A673 (cell line): ENCODE data around the gene SARNP. TPM values are rescaled to one million over a fixed set of nuclear protein-coding genes. Genes with fewer than 3 reads are reported as not detected.

Source experiments
- BruUV-seq: library from RNA; stranded (reverse); fragments of 400-500 nt; replicated peaks from 2 replicates; lab custom pipeline; 2021; lab: Mats Ljungman, UMichigan
- CTCF ChIA-PET: fragments of 300-600 bp; sonication (Branson Sonifier 250); formaldehyde crosslinking; loops from one replicate; lab custom pipeline; 2022; ENCODE audit warnings: antibody characterized with exemption; lab: Charles Lee
- POLR2A ChIA-PET: fragments of 300-600 bp; sonication (Branson Sonifier 250); formaldehyde crosslinking; loops from one replicate; lab custom pipeline; 2022; ENCODE audit warnings: antibody characterized with exemption; ENCODE audit not compliant: low non-redundant PET; lab: Charles Lee
- DNase-seq: peaks from one replicate; pipeline ENCODE4 v3.0.0-alpha.2; 2015; ENCODE audit warnings: low spot score
- H3K27ac ChIP-seq: fragments of 200-600 bp; sonication (generic); 2 replicates; pipeline ENCODE4 v1.5.1; 2016; ENCODE audit warnings: mixed run types, low read depth, mild to moderate bottlenecking, mixed read lengths, antibody characterized with exemption, low read length; ENCODE audit not compliant: poor library complexity, severe bottlenecking
- H3K27me3 ChIP-seq: fragments of 200-600 bp; sonication (generic); replicated peaks from 2 replicates; pipeline ENCODE4 v1.6.1; 2017; ENCODE audit warnings: mixed run types, low read depth, mild to moderate bottlenecking, mixed read lengths, antibody characterized with exemption, low read length; ENCODE audit not compliant: insufficient read depth, poor library complexity
- H3K36me3 ChIP-seq: fragments of 200-600 bp; sonication (generic); 2 replicates; pipeline ENCODE4 v1.6.1; 2016; ENCODE audit warnings: mixed run types, mild to moderate bottlenecking, mixed read lengths, antibody characterized with exemption, low read length; ENCODE audit not compliant: insufficient read depth, poor library complexity, severe bottlenecking
- H3K4me1 ChIP-seq: fragments of 200-600 bp; sonication (generic); 2 replicates; pipeline ENCODE4 v1.6.1; 2017; ENCODE audit warnings: mixed run types, mild to moderate bottlenecking, mixed read lengths, antibody characterized with exemption, low read length; ENCODE audit not compliant: insufficient read depth, poor library complexity, severe bottlenecking
- H3K4me3 ChIP-seq: fragments of 200-600 bp; sonication (generic); 2 replicates; pipeline ENCODE4 v1.5.1; 2016; ENCODE audit warnings: low read depth, mixed run types, mild to moderate bottlenecking, mixed read lengths, low read length; ENCODE audit not compliant: poor library complexity, severe bottlenecking
- H3K9me3 ChIP-seq: fragments of 200-600 bp; sonication (generic); 2 replicates; pipeline ENCODE4 v1.6.1; 2016; ENCODE audit warnings: mixed run types, low read depth, mild to moderate bottlenecking, mixed read lengths, antibody characterized with exemption, low read length; ENCODE audit not compliant: poor library complexity, severe bottlenecking
- EZH2 ChIP-seq: fragments of 200-600 bp; sonication (generic); IDR thresholded peaks from 2 replicates; pipeline ENCODE4 v1.6.1; 2017; ENCODE audit warnings: borderline replicate concordance, low read depth, mild to moderate bottlenecking, mixed read lengths, antibody characterized with exemption, low read length; ENCODE audit not compliant: poor library complexity, severe bottlenecking
- intact Hi-C: fragments of 100-400 bp; cut with micrococcal nuclease; formaldehyde crosslinking; loops from one replicate; pipeline ENCODE4 v1.10.0; 2022; ENCODE audit not compliant: unreplicated experiment
- total RNA-seq: library from RNA; stranded (reverse); gene quantifications from 2 replicates; pipeline ENCODE4 v1.2.3, GENCODE V29; 2021
- TF ChIP-seq, protein P1 (sequence below): fragments of 300-800, 200-600 bp; sonication (generic); conservative IDR thresholded peaks from 2 replicates; pipeline ENCODE4 v1.5.1; 2017; ENCODE audit warnings: low read depth, mild to moderate bottlenecking, antibody characterized with exemption, low read length, moderate library complexity, mixed read lengths

SARNP gene
- total RNA-seq, 1 experiment from 2014 or later: 104 TPM

DNA sequence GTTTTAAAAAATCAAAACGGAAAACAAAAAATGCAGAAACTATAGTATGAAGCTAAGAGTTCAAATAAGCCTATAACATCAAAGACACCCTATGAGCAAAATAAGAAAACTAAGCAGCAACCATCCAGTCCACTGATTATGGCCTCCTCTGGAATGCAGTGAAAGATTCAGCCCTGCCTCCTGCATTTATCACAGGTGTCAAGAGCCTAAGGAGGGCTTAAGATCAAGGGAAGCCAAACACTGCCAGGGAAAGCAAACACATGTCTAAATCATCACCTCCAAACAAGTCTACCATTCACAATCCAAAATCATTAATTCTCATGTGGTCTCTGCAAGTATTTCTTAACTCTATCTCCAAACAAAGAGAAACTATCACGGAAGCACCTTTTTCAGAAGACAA, 28.4 kb downstream of the SARNP start:
- ChIA-PET POLR2A (no interaction called here), CTCF (no interaction called here)
- BruUV-seq: no TSS peak
- Histone ChIP-seq H3K9me3 (no peaks in the 10 kb centered on the region), H3K36me3 (peaks cover 83% of the 10 kb centered on the region), H3K4me1 (no peaks in the 10 kb centered on the region), H3K4me3 (no peak overlapping the region), H3K27me3 (no peaks in the 10 kb centered on the region), H3K27ac (no peak overlapping the region)
- no peak for DNase-seq
- TF ChIP-seq, protein P1, sequence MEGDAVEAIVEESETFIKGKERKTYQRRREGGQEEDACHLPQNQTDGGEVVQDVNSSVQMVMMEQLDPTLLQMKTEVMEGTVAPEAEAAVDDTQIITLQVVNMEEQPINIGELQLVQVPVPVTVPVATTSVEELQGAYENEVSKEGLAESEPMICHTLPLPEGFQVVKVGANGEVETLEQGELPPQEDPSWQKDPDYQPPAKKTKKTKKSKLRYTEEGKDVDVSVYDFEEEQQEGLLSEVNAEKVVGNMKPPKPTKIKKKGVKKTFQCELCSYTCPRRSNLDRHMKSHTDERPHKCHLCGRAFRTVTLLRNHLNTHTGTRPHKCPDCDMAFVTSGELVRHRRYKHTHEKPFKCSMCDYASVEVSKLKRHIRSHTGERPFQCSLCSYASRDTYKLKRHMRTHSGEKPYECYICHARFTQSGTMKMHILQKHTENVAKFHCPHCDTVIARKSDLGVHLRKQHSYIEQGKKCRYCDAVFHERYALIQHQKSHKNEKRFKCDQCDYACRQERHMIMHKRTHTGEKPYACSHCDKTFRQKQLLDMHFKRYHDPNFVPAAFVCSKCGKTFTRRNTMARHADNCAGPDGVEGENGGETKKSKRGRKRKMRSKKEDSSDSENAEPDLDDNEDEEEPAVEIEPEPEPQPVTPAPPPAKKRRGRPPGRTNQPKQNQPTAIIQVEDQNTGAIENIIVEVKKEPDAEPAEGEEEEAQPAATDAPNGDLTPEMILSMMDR: no peak
- no peak for TF ChIP-seq EZH2
- intact Hi-C loops: no loop called here

DNA sequence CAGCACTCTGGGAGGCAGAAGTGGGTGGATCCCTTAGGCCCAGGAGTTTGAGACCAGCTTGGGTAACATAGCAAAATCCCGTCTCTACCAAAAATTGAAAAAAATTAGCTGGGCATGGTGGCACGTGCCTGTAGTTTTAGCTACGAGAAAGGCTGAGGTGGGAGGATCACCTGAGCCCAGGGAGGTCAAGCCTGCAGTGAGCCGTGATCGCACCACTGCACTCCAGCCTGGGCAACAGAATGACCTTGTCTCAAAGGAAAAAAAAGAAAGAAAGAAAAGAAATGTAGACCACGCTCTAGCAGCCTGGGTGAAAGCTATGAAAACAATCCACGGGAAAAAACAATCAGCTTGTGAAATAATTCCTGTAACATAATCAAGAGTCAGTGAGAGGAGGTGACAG, 29.0 kb downstream of the SARNP start:
- BruUV-seq: no TSS peak
- intact Hi-C loops: no loop called here
- Histone ChIP-seq H3K27ac (no peak overlapping the region), H3K4me3 (no peak overlapping the region), H3K9me3 (no peaks in the 10 kb centered on the region), H3K27me3 (no peaks in the 10 kb centered on the region), H3K36me3 (peaks cover 83% of the 10 kb centered on the region), H3K4me1 (no peaks in the 10 kb centered on the region)
- POLR2A ChIA-PET: no interaction called here
- CTCF ChIA-PET: no interaction called here
- TF ChIP-seq, protein P1: no peak
- no peak for TF ChIP-seq EZH2
- no peak for DNase-seq

DNA sequence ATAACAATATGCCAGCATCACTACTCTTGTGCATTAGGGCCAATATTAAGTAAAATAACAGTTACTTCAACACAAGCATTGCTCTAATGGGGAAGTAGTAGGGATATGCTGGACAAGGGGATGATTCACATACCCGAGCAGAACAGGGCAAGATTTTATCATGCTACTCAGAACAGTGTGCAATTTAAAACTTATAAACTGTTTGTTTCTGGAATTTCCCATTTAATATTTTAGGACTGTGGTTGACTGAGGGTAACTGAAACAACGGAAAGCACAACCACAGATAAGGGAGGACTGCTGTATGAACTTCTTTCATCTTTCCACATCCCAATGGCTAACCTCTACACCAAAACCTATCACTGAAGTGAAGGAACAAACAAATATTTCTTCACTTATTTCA, 36.8 kb downstream of the SARNP start:
- H3K4me1 ChIP-seq: no peaks in the 10 kb centered on the region
- H3K36me3 ChIP-seq: peaks cover 77% of the 10 kb centered on the region
- H3K9me3 ChIP-seq: no peaks in the 10 kb centered on the region
- CTCF ChIA-PET: no interaction called here
- no peak overlapping the region for H3K4me3 ChIP-seq
- DNase-seq: no peak
- POLR2A ChIA-PET: no interaction called here
- H3K27me3 ChIP-seq: no peaks in the 10 kb centered on the region
- no TSS peak for BruUV-seq
- intact Hi-C loops: no loop called here
- TF ChIP-seq, protein P1: no peak
- TF ChIP-seq EZH2: no peak
- no peak overlapping the region for H3K27ac ChIP-seq
